ENCODE results near the gene GNB5.

Gene GNB5

GRCh38 chr15:52140646-52141045 is 50.5 kb downstream of the GNB5 start:
- DNase-seq (ENCODE audit: low spot score), result no peak

DNA sequence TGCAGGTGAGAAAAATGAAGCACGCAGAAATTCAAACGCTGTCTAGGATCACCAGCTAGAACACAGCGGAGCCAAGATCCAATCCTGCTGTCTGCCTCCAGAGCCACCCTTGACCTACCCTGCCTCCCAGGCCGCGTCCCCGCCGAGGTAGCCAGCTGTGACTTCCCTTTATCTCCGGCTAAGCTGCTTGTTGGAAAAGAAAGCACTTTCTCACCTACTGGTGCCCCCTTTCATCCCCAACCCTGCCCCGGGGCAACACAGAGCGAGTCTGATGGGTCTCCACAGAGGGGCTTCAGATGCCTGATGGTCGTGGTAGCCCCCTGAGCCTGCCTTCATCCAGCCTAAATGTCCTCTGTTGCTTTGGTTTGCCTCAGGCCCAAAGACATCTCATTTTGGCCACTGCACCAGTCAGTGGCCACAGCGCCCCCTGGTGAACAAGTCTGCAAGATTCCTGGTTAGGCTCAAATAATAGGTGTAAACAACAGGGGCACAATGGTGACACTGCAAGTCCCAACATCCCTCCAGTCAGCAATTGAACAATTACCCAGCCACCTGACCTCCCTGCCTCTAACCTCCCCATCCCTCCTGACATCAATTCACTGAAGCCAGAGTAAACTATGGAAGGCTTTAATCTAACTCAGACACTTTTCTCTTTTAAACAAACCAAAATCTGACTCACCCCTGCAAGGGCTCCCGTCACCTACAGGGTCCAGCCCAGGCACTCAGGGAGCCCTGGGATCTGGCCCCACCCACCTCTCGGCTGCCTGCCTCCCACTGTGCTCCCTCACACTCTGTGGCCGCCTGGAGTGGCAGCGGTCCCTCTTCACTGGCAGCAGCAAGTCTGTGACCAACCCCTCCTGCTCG is 51.4 kb downstream of the GNB5 start:
- peak; percentile 63 for DNase-seq (ENCODE audit: low spot score)

- DNase-seq (ENCODE audit: low spot score), result no peak
These were observed 53.5 kb downstream of the GNB5 start for GRCh38 chr15:52137432-52138357.

GRCh38 chr15:52136442-52136980 is 54.7 kb downstream of the GNB5 start:
- DNase-seq (ENCODE audit: low spot score), result no peak

- DNase-seq (ENCODE audit: low spot score), result no peak
These were observed 56.6 kb downstream of the GNB5 start for GRCh38 chr15:52134502-52135144.

DNA sequence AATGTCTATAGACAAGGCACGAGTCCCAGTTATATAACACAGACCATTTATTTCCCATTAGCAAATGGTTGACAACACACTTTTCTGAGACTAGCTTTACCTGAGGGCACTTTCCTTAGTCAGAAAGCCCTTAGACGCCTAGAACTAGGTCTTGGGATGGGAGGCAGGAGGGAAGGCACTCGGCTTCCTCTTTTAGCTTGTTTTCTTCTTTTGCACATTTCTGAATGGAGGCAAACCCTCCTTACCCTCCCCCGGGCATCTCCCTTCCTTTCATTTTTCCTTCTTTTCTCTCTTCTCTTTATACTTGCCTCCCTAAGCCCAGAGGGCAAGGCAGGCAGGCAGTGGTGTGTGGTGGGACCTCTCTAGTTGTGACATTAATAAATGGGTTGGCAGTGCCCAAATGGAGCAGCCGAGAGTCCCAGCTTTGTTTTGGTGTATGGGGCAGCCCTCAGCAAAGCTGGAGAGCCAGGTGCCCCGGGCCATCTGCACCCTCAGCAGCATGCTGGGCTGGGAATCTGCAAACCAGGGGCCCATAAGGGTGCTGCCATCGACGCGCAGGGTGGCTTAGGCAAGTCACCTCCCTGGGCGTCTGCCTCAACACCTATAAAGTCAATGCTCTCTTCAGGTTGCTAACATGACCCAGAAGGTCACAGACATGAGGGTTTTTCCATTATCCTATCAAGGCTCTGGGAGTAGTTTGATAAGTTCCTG is 57.5 kb downstream of the GNB5 start:
- no peak for DNase-seq (ENCODE audit: low spot score)

- no peak for DNase-seq (ENCODE audit: low spot score)
These were observed 59.1 kb downstream of the GNB5 start for GRCh38 chr15:52132066-52132465.

DNA sequence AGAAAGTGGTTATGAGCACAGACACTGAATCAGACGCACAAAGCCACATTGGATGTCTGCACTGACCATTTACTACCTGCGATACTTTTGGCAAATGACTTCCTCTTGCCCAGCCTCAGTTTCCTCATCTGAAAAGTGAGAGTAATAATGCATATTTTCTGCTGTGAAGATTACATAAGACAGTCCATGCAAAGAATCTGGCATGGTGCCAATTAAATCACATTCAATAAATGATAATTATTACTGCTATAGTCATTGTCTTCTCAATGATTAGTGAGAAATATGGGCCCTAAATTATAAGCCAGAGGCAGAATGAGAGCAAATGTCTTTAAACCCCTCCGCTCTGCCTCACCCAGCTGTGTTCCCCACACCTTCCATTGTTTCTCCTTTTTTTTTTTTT is 62.6 kb downstream of the GNB5 start:
- DNase-seq (ENCODE audit: low spot score), result no peak

GRCh38 chr15:52124270-52124880 is 66.8 kb downstream of the GNB5 start:
- no peak for DNase-seq (ENCODE audit: low spot score)

DNA sequence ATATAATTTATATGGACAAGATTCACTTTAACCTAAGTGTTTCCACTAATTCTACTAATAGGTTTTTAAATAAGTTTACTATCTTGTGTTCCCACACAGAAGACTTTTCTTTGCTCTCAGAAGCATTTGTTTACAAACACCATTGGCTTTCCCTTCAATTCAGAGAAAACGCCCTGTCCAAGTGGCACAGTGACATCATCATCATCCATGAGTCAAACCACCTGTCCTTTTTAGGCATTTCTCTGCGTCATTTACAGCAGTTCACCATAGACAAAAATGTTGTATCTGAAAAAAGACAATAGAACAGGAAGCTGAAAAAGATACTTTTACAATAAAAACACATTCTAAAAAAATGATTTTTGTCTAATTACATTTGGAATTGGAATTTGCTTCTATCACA is 69.3 kb downstream of the GNB5 start:
- no peak for DNase-seq (ENCODE audit: low spot score)

DNA sequence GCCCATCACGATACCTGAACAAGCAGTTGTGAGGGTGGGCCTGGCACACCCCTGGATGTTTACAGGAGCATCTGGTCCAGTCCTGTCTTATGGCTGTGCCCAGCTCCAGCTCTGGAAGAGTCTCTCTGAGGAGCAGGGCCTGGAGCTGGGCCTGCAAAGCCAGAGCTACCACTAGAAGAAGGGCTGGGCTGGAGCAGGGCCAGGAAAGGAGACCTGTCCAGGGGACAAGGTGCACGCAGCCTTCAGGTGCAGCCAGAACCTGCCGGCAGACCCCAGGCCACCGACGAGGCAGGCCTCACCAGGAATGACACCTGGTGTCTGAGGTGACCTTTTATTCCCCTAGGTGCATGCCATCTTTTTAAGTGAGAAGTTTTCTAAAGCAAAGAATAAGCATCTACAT is 70.2 kb downstream of the GNB5 start:
- DNase-seq (ENCODE audit: low spot score), result no peak

- no peak for DNase-seq (ENCODE audit: low spot score)
These were observed 70.7 kb downstream of the GNB5 start for GRCh38 chr15:52120488-52120887.

DNA sequence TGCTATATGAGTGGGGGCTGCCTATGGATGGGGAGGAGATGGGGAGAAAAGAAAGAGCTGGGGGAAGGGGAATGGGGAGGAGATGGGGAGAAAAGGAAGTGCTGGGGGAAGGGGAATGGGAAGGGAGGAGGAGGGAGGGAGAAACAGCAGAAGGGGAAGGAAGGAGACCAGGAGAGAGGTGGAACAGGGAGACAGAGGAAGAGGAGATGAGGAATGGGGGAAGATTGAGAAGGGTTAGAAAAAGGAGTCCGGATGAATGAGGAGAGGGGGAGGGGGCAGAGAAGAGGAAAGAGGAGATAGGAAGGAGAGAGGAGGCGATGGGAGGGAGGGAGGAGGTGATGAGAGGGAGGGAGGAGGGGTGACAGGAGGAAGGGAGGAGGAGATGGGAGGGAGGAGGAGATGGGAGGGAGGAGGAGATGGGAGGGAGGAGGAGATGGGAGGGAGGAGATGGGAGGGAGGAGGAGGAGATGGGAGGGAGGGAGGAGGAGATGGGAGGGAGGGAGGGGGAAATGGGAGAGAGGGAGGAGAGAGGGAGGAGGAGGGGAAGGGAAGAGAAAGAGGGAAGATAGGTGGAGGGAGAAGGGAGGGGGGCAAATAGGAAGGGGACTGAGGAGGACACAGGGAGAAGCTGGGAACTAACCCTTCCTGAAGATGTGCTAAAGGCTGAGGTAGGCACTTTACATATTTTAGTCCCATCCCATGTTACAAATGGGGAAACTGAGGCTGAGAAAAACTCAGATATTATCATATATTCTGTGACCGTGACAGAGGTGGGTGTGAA is 72.0 kb downstream of the GNB5 start:
- DNase-seq (ENCODE audit: low spot score), result no peak

- no peak for DNase-seq (ENCODE audit: low spot score)
These were observed 73.6 kb downstream of the GNB5 start for GRCh38 chr15:52117549-52117948.

DNA sequence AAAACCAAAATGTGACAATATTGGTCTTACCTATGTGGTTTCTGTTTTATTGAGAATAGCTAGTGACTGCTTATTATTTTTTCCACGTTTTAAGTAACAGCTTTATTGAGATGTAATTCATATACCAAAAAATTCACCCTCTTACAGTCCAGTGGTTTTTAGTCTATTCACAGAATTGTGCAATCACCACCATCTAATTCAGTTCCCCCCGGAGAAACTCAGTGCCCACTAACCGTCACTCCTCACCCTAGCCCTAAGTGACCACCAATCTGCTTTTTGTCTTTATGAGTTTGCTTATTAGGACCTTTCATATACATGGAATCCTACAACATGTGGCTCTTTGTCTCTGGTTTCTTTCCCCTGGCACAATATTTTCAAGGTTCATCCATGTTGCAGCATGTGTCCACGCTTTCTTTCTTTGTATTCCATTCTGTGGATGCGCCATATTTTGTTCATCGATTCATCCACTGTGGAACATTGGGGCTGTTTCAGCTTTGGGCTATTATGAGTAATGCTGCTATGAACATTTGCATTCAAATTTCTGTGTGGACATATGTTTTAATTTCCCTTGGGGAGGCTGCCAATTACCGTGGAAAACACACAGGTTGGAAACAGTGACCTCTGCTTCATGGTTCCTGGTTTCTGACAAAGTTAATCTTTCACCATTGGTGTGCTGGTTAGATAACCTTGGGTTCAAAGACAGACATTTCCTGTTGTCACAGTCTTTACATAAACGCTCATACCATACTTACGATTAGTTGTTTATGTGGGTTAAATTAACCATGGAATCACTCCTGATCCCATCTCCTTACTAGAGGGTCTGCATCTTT is 75.4 kb downstream of the GNB5 start:
- DNase-seq (ENCODE audit: low spot score), result no peak

DNA sequence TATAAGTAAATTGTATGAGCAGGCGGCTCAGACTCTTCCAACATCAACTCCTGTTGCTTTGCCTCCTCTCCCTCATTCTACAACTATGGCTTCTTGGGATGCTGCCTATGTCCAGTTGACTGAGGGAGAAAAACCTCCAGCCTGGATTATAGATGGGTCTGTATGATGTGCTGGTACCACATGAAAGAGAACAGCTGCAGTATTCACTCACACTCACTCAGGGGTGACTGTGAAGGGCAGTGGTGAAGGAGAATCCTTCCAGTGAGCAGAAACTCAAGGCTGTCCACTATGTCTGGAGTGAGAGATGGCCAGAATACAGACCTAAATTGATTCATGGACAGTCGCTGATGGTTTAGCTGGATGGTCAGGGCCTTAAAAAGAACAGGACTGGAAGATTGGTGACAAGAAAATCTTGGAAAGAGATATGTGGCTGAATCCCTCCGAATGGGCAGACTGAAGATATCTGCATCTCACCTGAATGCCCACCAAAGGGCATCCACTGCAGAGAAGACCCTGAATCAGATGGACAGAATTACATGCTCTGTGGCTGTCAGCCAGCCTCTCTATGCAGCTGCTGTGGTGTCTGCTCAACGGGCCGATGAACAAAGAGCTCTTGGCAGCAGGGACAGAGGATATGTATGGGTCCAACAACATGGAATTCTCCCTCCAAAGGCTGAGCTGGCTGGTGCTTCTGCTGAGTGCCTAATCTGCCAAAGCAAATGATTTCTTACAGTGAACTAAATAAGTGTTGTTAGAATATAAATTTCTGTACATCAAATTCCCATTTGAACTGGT is 76.7 kb downstream of the GNB5 start:
- no peak for DNase-seq (ENCODE audit: low spot score)

GRCh38 chr15:52113708-52114107 is 77.5 kb downstream of the GNB5 start:
- DNase-seq (ENCODE audit: low spot score), result no peak

- no peak for DNase-seq (ENCODE audit: low spot score)
These were observed 78.0 kb downstream of the GNB5 start for GRCh38 chr15:52113235-52113634.
